HepG2 (cell line): ENCODE data around the gene ALDH1L2. TPM values are rescaled to one million over a fixed set of nuclear protein-coding genes. Genes with fewer than 3 reads are reported as not detected.

Experiments
- BORCS8-MEF2B ChIP-seq: sonication (generic); formaldehyde crosslinking; IDR thresholded peaks from 2 replicates; pipeline ENCODE4 v1.8.0; 2022; ENCODE audit warnings: mild to moderate bottlenecking, missing genetic modification reagents
- CCDC6 ChIP-seq: sonication (generic); formaldehyde crosslinking; IDR thresholded peaks from 2 replicates; pipeline ENCODE4 v1.8.1; 2022; ENCODE audit warnings: mild to moderate bottlenecking, missing genetic modification reagents, moderate library complexity
- GABPB1 ChIP-seq: IDR thresholded peaks from 2 replicates; pipeline ENCODE4 v1.6.1; 2016; ENCODE audit warnings: mild to moderate bottlenecking, missing genetic modification reagents, moderate library complexity, missing compliant biosample characterization
- GPBP1L1 ChIP-seq: sonication (generic); formaldehyde crosslinking; IDR thresholded peaks from 2 replicates; pipeline ENCODE4 v1.5.0; 2020; ENCODE audit warnings: mild to moderate bottlenecking, missing genetic modification reagents
- HNRNPK ChIP-seq: fragments of 200-400 bp; formaldehyde crosslinking; IDR thresholded peaks from 2 replicates; pipeline ENCODE4 v1.6.1; 2018; ENCODE audit warnings: low read length, low read depth, moderate library complexity, mild to moderate bottlenecking; ENCODE audit not compliant: poor library complexity, severe bottlenecking
- IRF2 ChIP-seq: IDR thresholded peaks from 2 replicates; pipeline ENCODE4 v1.6.1; 2018; ENCODE audit warnings: missing genetic modification reagents, missing compliant biosample characterization
- JUN ChIP-seq: sonication (generic); formaldehyde crosslinking; IDR thresholded peaks from 2 replicates; pipeline ENCODE4 v1.4.0; 2020; ENCODE audit warnings: mild to moderate bottlenecking, missing genetic modification reagents
- KDM4B ChIP-seq: sonication (generic); formaldehyde crosslinking; IDR thresholded peaks from 2 replicates; pipeline ENCODE4 v1.4.0; 2020; ENCODE audit warnings: missing genetic modification reagents
- KDM6A ChIP-seq: IDR thresholded peaks from 2 replicates; pipeline ENCODE4 v1.6.1; 2016; ENCODE audit warnings: low read depth
- MXD4 ChIP-seq: IDR thresholded peaks from 2 replicates; pipeline ENCODE4 v1.6.1; 2016; ENCODE audit warnings: mild to moderate bottlenecking, missing biosample characterization, missing genetic modification reagents
- NFE2L1 ChIP-seq: sonication (generic); formaldehyde crosslinking; IDR thresholded peaks from 2 replicates; pipeline ENCODE4 v1.4.0; 2020; ENCODE audit warnings: missing genetic modification reagents, mild to moderate bottlenecking, borderline replicate concordance
- RORA ChIP-seq: sonication (generic); formaldehyde crosslinking; IDR thresholded peaks from 2 replicates; pipeline ENCODE4 v1.5.0; 2020; ENCODE audit warnings: mild to moderate bottlenecking, missing genetic modification reagents, moderate library complexity
- YEATS2 ChIP-seq: sonication (generic); formaldehyde crosslinking; IDR thresholded peaks from 2 replicates; pipeline ENCODE4 v1.4.0; 2020; ENCODE audit warnings: missing genetic modification reagents, borderline replicate concordance
- ZEB1 ChIP-seq: IDR thresholded peaks from 2 replicates; pipeline ENCODE4 v1.6.1; 2012; ENCODE audit warnings: mild to moderate bottlenecking, low read depth, inconsistent platforms; ENCODE audit not compliant: insufficient replicate concordance
- ZNF205 ChIP-seq: IDR thresholded peaks from 2 replicates; pipeline ENCODE4 v1.6.1; 2018; ENCODE audit warnings: missing biosample characterization, missing genetic modification reagents
- ZNF350 ChIP-seq: sonication (generic); formaldehyde crosslinking; IDR thresholded peaks from 2 replicates; pipeline ENCODE4 v1.4.0; 2020; ENCODE audit warnings: mild to moderate bottlenecking, low read depth, missing genetic modification reagents, borderline replicate concordance
- ZNF446 ChIP-seq: sonication (generic); formaldehyde crosslinking; IDR thresholded peaks from 2 replicates; pipeline ENCODE4 v1.5.0; 2020; ENCODE audit warnings: mild to moderate bottlenecking, missing genetic modification reagents
- ZNF510 ChIP-seq: sonication (generic); formaldehyde crosslinking; IDR thresholded peaks from 2 replicates; pipeline ENCODE4 v1.4.0; 2020; ENCODE audit warnings: low read depth, mild to moderate bottlenecking, missing genetic modification reagents
- ZNF563 ChIP-seq: sonication (generic); formaldehyde crosslinking; IDR thresholded peaks from 2 replicates; pipeline ENCODE4 v1.8.0; 2022; ENCODE audit warnings: mild to moderate bottlenecking, moderate library complexity, missing genetic modification reagents
- ZNF746 ChIP-seq: sonication (generic); formaldehyde crosslinking; IDR thresholded peaks from 2 replicates; pipeline ENCODE4 v1.8.0; 2022; ENCODE audit warnings: mild to moderate bottlenecking, missing genetic modification reagents
- ZNF790 ChIP-seq: sonication (generic); formaldehyde crosslinking; IDR thresholded peaks from 2 replicates; pipeline ENCODE4 v1.8.0; 2022; ENCODE audit warnings: missing genetic modification reagents, mild to moderate bottlenecking, borderline replicate concordance
- polyA plus RNA-seq, 8 experiments: library from polyadenylated mRNA; depleted of rRNA in 3 of 8; stranded (reverse) in 7 of 8; unstranded in 1 of 8; fragments of >200 nt; fragmentation: Illumina TruSeq in 4 of 8; extraction: Trizol in 4 of 8; gene quantifications; 2 replicates each; pipeline versions ENCODE4 v1.2.1 to v1.2.3, GENCODE V29; 2011 to 2016; ENCODE audit warnings: low read depth in 4 of 8, missing spikeins in 1 of 8, mixed read lengths in 1 of 8; ENCODE audit not compliant: insufficient read depth in 1 of 8
- total RNA-seq, 5 experiments: library from RNA; depleted of rRNA; stranded (reverse); fragments of >200 nt; fragmentation: Illumina TruSeq; extraction: Trizol; gene quantifications; 2 replicates each; pipeline ENCODE4 v1.2.3, GENCODE V29; 2016; ENCODE audit warnings: low read depth in 1 of 5
- TF ChIP-seq, protein P1 (sequence below): sonication (generic); formaldehyde crosslinking; IDR thresholded peaks from 2 replicates; pipeline ENCODE4 v1.5.0; 2020; ENCODE audit warnings: missing genetic modification reagents, mild to moderate bottlenecking, borderline replicate concordance
- TF ChIP-seq, protein P2 (sequence below): sonication (generic); formaldehyde crosslinking; conservative IDR thresholded peaks from 2 replicates; pipeline ENCODE4 v1.4.0; 2020; ENCODE audit warnings: missing genetic modification reagents

Gene ALDH1L2
- total and polyA plus RNA-seq, 2 of the 13 experiments (the other 11 are each of a cell fraction or from before 2014, with no cell fraction given), result 0.40 to 4.6 TPM

GRCh38 chr12:104986022-104986941, 98.0 kb downstream of the ALDH1L2 start, which contains the start of gene NOPCHAP1 (continued):
- TF ChIP-seq, protein P1, sequence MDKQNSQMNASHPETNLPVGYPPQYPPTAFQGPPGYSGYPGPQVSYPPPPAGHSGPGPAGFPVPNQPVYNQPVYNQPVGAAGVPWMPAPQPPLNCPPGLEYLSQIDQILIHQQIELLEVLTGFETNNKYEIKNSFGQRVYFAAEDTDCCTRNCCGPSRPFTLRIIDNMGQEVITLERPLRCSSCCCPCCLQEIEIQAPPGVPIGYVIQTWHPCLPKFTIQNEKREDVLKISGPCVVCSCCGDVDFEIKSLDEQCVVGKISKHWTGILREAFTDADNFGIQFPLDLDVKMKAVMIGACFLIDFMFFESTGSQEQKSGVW (CRISPR knock-in tag), result no peak
- TF ChIP-seq GABPB1 (CRISPR knock-in tag) (peak; percentile 83), ZNF746 (CRISPR knock-in tag) (no peak), IRF2 (peak; percentile 47; the same call in 1 of the 2 replicates), KDM6A (CRISPR knock-in tag) (no peak), ZNF790 (0 out of 2 replicates have a peak, but pooled peaks have one; percentile 74), BORCS8-MEF2B (peak; percentile 64; the same call in 1 of the 2 replicates), CCDC6 (CRISPR knock-in tag) (0 out of 2 replicates have a peak, but pooled peaks have one; percentile 38), KDM4B (0 out of 2 replicates have a peak, but pooled peaks have one; percentile 49), HNRNPK (no peak), NFE2L1 (CRISPR knock-in tag) (no peak), ZNF563 (CRISPR knock-in tag) (peak; percentile 66; the same call in 1 of the 2 replicates), ZNF446 (CRISPR knock-in tag) (0 out of 2 replicates have a peak, but pooled peaks have one; percentile 52), ZNF510 (no peak), GPBP1L1 (no peak), YEATS2 (peak; percentile 52; the same call in 1 of the 2 replicates), ZEB1 (no peak), JUN (CRISPR knock-in tag) (no peak), MXD4 (CRISPR knock-in tag) (peak; percentile 81; the same call in 1 of the 2 replicates), RORA (no peak), ZNF350 (CRISPR knock-in tag) (peak; percentile 42; the same call in 1 of the 2 replicates), ZNF205 (CRISPR knock-in tag) (0 out of 2 replicates have a peak, but pooled peaks have one; percentile 30)
- TF ChIP-seq, protein P2, sequence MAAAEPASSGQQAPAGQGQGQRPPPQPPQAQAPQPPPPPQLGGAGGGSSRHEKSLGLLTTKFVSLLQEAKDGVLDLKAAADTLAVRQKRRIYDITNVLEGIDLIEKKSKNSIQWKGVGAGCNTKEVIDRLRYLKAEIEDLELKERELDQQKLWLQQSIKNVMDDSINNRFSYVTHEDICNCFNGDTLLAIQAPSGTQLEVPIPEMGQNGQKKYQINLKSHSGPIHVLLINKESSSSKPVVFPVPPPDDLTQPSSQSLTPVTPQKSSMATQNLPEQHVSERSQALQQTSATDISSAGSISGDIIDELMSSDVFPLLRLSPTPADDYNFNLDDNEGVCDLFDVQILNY (CRISPR knock-in tag), result no peak
